Prostate gland (tissue), 2 donors: ENCODE results near the gene TDRD5. TPM values are rescaled to one million over a fixed set of nuclear protein-coding genes. Genes with fewer than 3 reads are reported as not detected.
A peak's percentile ranks its signal among the peaks of the same experiment; 100 is the strongest.

Experiments
- DNase-seq: peaks from one replicate; pipeline ENCODE4 v3.0.0-alpha.2; 2019; ENCODE audit warnings: low spot score
- H3K27ac ChIP-seq, 2 donors: fragments of 200-600 bp; sonication (generic); 2 replicates each; pipeline ENCODE4 v1.5.1; 2017 to 2019
- H3K27me3 ChIP-seq: fragments of 200-600 bp; sonication (generic); replicated peaks from 2 replicates; pipeline ENCODE4 v1.5.1; 2019; ENCODE audit not compliant: insufficient read depth
- H3K36me3 ChIP-seq, 2 donors: fragments of 200-600 bp; sonication (generic); 1 replicate in 1 of 2; 2 replicates in 1 of 2; pipeline versions ENCODE4 v1.5.1 to v1.8.1; 2017 to 2019
- H3K4me1 ChIP-seq: fragments of 200-600 bp; sonication (generic); replicated peaks from 2 replicates; pipeline ENCODE4 v1.5.1; 2019
- H3K4me3 ChIP-seq, 2 donors: fragments of 200-600 bp; sonication (generic); 2 replicates each; pipeline ENCODE4 v1.5.1; 2017 to 2019
- H3K9me3 ChIP-seq: fragments of 200-600 bp; sonication (generic); 2 replicates; pipeline ENCODE4 v1.5.1; 2017
- POLR2A ChIP-seq: fragments of 450-650 bp; IDR thresholded peaks from one replicate; pipeline ENCODE4 v1.6.1; 2016; ENCODE audit warnings: antibody characterized with exemption, mild to moderate bottlenecking
- POLR2AphosphoS5 ChIP-seq: sonication (generic); formaldehyde crosslinking; IDR thresholded peaks from one replicate; pipeline ENCODE4 v1.6.1; 2017; ENCODE audit warnings: antibody characterized with exemption
- WGBS: methylation state at CpG from one replicate; pipeline ENCODE4 v1.1.5; 2018; 5-methylcytosine and 5-hydroxymethylcytosine counted together
- intact Hi-C: fragments of 100-400 bp; cut with DNase I; formaldehyde crosslinking; loops from one replicate; pipeline ENCODE4 v1.14.2; 2022
- total RNA-seq, 2 donors: library from RNA; depleted of rRNA; stranded (reverse); fragments of >200 nt; gene quantifications; one replicate each; pipeline ENCODE4 v1.1.0, GENCODE V29; 2016
- TF ChIP-seq, protein P1 (sequence below), 4 experiments: fragments of 200-600 bp in 2 of 4; fragments of 450-650 bp in 2 of 4; sonication (generic) in 2 of 4; IDR thresholded peaks; 1 replicate in 3 of 4; 2 replicates in 1 of 4; pipeline ENCODE4 v1.5.1; 2016 to 2019; ENCODE audit warnings: antibody characterized with exemption in 4 of 4, mild to moderate bottlenecking in 2 of 4, moderate library complexity in 2 of 4

Gene TDRD5
- total RNA-seq, 2 donors from 2014 or later: 3.8 to 7.6 TPM

DNA sequence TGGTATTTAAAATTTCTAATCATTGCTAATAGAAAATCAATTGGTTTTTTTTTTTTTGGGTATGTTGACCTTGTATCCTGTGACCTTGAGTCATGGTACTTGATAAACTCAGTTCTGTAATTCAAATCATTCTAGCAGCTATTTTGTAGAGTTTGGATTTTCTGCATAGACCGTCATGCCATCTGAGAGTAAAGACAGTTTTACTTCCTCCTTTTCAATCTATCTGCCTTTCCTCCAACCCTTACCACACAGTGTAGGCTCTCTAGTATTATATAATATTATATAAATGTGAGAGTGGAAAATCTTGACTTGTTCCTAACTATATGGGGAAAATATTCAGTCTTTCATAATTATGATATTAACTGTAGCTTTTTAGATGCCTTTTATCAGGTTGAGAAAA is 7.0 kb downstream of the TDRD5 start:
- 61% methylated on average over 1 of the region's 1 CpG for WGBS
- Histone ChIP-seq H3K36me3 (no peaks in the 10 kb centered on the region), H3K27ac (no peak overlapping the region), H3K4me3 (no peak overlapping the region), H3K9me3 (no peaks in the 10 kb centered on the region), H3K4me1 (no peaks in the 10 kb centered on the region), H3K27me3 (no peaks in the 10 kb centered on the region)
- DNase-seq: no peak
- intact Hi-C loops: no loop called here
- TF ChIP-seq, protein P1, sequence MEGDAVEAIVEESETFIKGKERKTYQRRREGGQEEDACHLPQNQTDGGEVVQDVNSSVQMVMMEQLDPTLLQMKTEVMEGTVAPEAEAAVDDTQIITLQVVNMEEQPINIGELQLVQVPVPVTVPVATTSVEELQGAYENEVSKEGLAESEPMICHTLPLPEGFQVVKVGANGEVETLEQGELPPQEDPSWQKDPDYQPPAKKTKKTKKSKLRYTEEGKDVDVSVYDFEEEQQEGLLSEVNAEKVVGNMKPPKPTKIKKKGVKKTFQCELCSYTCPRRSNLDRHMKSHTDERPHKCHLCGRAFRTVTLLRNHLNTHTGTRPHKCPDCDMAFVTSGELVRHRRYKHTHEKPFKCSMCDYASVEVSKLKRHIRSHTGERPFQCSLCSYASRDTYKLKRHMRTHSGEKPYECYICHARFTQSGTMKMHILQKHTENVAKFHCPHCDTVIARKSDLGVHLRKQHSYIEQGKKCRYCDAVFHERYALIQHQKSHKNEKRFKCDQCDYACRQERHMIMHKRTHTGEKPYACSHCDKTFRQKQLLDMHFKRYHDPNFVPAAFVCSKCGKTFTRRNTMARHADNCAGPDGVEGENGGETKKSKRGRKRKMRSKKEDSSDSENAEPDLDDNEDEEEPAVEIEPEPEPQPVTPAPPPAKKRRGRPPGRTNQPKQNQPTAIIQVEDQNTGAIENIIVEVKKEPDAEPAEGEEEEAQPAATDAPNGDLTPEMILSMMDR (IDR thresholded peaks at IDR 0.05): no peak
- TF ChIP-seq POLR2AphosphoS5 (no peak), POLR2A (no peak)

DNA sequence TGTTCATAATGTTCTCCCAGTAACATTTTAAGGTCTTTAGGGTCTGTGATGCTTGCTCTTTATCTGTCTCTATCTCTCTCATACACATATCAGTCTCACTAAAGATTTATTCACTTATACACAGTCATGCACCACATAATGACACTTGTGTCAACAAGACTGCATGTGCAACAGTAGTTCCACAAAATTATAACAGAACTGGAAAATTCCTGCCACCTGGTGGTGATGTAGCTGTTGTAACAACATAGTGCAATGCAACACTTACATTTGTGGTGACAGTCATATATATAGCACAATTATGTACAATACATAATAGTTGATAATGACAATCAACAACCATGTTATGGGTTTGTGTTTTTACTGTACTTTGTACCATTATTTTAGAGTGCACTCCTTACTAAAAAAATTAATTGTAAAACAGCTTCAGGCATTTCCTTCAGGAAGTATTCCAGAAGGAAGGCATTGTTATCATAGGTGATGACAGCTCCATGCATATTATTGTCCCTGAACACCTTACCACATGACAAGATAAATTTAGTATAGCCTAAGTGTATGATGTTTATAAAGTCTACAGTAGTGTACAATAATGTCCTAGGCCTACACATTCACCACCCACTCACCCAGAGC is 8.1 kb downstream of the TDRD5 start:
- no peaks in the 10 kb centered on the region for H3K36me3 ChIP-seq
- H3K27me3 ChIP-seq: no peaks in the 10 kb centered on the region
- peak; percentile 49 for DNase-seq
- H3K4me3 ChIP-seq: no peak overlapping the region
- no peaks in the 10 kb centered on the region for H3K9me3 ChIP-seq
- no peaks in the 10 kb centered on the region for H3K4me1 ChIP-seq
- intact Hi-C loops: no loop called here
- TF ChIP-seq, protein P1 (IDR thresholded peaks at IDR 0.05): peak in 3 of 4 experiments; percentile 38 to 66 (median 46)
- TF ChIP-seq POLR2AphosphoS5: peak; percentile 45
- no peak for TF ChIP-seq POLR2A
- no peak overlapping the region for H3K27ac ChIP-seq

DNA sequence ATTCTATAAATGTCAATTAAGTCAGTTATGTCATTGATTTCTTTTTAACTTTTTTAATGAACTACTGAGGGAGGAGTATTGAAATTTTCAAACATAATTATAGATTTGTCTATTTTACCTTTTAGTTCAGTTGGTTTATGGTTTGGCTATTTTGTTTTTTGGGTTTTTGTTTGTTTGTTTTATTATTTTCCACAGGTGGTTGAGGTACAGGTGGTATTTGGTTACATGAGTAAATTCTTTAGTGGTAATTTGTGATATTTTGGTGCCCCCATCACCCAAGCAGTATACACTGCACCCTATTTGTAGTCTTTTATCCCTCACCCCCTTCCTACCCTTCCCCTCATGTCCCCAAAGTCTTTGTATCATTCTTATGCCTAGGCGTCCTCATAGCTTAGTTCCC is 9.5 kb downstream of the TDRD5 start:
- no peak overlapping the region for H3K27ac ChIP-seq
- DNase-seq: no peak
- no peaks in the 10 kb centered on the region for H3K4me1 ChIP-seq
- WGBS: 94% methylated on average over 1 of the region's 1 CpG
- no peak overlapping the region for H3K4me3 ChIP-seq
- no peaks in the 10 kb centered on the region for H3K36me3 ChIP-seq
- TF ChIP-seq POLR2A: no peak
- TF ChIP-seq, protein P1 (IDR thresholded peaks at IDR 0.05): no peak
- no peak for TF ChIP-seq POLR2AphosphoS5
- intact Hi-C loops: no loop called here
- H3K9me3 ChIP-seq: no peaks in the 10 kb centered on the region
- H3K27me3 ChIP-seq: no peaks in the 10 kb centered on the region

DNA sequence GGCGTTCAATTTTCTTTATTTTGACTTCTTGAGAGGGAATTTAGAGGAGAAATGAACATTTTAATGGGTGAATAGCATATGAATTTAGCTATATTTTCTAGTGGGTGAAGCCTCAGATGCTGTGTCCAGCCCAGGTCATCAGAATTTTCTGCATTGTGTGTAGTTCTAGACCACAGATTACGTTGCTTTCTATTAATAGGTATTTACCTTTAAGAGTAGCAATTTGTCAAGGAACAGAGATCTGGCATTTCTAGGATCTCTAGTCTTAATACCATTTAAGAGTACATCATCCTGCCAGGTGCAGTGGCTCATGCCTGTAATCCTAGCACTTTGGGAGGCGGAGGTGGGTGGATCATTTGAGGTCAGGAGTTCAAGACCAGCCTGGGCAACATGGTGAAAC is 20.7 kb downstream of the TDRD5 start:
- Histone ChIP-seq H3K4me3 (no peak overlapping the region), H3K36me3 (no peaks in the 10 kb centered on the region), H3K27me3 (no peaks in the 10 kb centered on the region), H3K9me3 (no peaks in the 10 kb centered on the region), H3K27ac (no peak overlapping the region), H3K4me1 (no peaks in the 10 kb centered on the region)
- TF ChIP-seq POLR2AphosphoS5: no peak
- TF ChIP-seq, protein P1 (IDR thresholded peaks at IDR 0.05): no peak
- no peak for TF ChIP-seq POLR2A
- intact Hi-C loops: no loop called here
- DNase-seq: no peak
- 74% methylated on average over 3 of the region's 3 CpGs for WGBS

DNA sequence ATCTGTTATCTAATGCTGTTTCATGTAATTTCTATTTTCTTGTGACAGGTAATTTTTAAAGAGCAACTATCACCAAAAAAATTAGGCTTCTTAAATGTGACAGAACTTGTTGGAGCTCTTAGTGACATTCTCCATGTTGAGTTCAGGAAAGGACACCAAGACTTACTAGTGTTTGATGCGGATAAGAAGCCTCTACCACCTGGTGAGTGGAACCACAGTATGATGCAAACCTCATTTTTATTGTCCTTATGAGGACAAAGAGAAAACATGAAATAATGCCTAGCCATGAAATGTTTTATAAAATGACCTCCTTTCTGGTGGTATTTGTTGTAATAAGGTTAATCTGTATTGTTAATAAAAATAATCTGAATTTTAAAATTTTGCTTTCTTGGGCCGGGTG is 39.1 kb downstream of the TDRD5 start:
- no peaks in the 10 kb centered on the region for H3K27me3 ChIP-seq
- 91% methylated on average over 2 of the region's 2 CpGs for WGBS
- DNase-seq: no peak
- H3K36me3 ChIP-seq: no peaks in the 10 kb centered on the region
- no peak overlapping the region for H3K4me3 ChIP-seq
- intact Hi-C loops: no loop called here
- no peak for TF ChIP-seq POLR2AphosphoS5
- TF ChIP-seq, protein P1 (IDR thresholded peaks at IDR 0.05): no peak
- TF ChIP-seq POLR2A: no peak
- H3K27ac ChIP-seq: no peak overlapping the region
- no peaks in the 10 kb centered on the region for H3K4me1 ChIP-seq
- no peaks in the 10 kb centered on the region for H3K9me3 ChIP-seq
